OCI-M2 (cell line): ENCODE measurements around the gene SARDH.

Experiments used
- DNase-seq: peaks from one replicate; lab custom pipeline; 2025; ENCODE audit not compliant: unreplicated experiment; lab: John Stamatoyannopoulos, UW

SARDH gene

DNA sequence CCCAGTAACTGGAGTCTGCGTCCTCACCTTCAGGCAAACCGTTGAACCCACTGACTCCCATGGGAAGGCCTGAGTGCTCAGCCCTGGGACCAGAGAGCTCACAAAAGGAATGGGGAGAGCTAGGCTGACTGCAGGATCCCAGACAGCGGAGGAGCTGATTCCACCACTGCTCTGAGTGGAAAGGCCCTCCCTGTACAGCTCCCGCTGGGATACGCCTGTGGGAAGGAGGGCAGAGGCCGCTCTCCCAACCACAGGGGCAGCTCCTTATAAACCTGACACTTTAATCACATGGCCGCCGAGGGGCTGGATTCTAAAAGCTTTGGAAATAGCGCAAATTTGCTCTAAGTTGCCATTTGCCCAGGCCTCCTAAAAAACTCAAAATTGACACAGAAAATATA lies 64.9 kb downstream of the SARDH start:
- DNase-seq: no peak

DNA sequence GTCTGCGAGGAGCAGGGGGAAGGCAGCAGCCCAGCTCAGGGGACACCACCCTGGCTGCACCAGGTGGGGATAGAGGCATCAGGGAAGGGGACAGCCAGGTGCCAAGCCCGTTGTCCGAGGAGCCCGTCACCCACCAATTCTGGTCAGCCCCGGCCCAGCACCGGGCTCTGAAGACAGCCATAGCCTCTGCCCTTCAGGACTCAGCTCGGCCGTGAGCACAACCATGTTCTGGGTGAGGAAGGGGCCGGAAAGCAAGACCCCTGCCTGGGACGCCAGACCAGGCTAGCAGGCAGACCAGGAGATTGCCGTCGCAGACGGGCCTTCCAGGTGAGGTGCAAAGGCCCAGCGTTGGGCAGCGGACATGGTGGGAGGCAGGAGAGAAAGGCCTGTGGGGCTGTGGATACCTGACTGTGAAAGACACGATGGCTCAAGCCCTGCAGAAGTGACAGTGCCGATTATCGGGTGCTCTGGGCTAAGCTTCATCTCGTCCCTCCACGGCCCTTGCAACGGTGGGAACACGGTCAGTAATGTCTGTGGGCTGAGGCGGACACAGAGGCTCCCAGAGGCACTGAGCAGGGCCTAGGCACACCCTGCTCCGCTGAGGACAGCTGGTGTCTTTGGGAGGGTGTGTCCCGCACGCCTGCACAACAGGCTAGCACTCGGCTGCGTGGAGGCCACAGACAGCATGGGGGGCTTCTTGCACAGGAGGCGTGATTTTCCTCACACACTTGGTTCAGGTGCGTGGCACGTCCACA lies 65.5 kb downstream of the SARDH start:
- DNase-seq: no peak

DNA sequence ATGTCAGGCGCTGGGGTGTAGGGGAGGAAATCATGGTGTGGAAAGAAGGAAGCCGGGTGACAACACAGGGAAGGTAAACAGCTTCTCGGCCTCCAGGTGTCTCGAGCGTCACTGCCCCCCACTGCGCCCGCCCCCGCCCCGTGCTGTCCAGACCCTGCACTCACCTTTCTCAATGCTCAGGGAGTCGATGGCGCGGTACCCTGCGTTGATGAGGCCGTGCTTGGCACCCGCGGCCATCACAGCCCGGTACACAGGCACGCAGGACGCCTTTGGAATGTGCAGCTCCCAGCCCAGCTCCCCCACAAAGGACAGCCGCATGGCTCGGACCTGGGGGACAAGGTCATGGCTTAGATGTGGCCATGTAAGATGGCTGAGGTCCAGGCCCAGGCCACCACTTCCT lies 66.8 kb downstream of the SARDH start:
- no peak for DNase-seq

DNA sequence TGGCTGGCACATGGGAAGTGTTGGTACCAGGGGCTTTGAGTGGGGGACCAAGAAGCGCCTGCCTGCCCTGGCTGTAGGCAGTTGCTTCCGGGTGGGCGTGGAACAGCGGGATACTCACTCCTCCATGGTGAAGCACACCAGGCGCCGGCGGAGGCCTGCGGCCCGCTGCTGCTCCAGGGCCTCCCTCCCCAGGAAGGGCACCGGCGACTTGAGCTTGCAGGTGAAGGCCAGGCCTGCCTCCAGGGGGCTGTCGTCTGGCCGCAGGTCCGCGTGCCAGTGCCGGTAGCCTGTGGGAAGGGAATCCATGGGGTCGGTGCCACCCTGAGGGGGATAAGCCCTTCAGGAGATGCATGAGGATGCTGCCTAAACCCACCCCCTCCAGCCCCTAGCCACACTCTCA lies 67.7 kb downstream of the SARDH start:
- no peak for DNase-seq

DNA sequence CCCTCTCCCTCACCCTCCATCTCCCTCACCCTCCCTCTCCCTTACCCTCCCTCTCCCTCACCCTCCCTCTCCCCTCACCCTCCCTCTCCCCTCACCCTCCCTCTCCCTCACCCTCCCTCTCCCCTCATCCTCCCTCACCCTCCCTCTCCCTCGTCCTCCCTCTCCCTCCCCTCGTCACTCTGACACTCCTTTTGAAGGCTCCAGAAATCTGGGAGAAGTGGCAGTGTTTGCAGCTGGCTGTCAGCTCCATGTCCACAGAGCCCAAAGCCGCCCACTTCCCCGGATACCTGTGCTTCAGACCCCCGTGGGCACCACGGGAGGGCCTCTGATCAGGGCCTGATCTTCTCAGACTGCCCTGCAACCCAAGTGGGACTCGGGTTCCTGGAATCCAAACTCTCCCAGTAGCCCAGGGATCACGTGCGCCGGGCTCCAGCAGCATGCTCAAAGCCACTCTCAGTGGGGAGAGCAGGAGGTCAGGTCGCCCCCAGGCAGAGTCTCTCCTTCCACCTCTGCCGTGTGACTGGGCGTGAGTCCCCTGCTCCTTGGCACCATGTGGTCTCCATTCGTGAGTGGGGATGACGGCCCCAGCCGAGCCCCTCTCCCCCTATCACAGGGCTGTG lies 68.9 kb downstream of the SARDH start:
- DNase-seq: no peak

DNA sequence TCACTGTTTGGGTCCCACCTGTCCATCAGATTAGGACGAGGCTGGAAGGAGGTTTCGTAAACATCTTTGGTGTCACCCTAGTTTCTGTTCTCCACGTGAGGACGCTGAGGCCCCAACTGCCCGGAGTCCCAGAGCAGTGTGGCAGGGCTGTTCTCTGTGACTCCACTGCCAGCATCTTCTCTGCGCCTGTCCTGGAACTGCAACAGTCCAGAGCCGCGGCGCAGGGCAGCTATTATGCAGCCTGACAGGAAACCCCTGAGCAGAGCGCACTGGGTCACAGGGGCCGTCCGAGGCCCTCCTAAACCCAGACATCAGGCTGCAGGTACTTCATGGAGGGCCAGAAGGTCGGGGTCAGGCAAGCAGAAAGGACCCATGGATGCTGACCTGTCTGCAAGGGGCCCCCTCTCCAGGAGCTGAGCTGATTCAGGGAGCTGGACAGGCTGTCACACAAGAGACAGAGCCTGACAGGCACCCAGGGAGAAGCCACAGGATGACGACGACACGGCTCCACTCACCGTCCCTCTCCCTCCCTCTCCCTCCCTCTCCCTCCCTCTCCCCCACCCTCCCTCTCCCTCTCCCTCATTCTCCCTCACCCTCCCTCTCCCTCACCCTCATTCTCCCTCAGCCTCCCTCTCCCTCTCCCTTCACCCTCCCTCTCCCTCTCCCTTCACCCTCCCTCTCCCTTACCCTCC lies 70.2 kb downstream of the SARDH start:
- no peak for DNase-seq

DNA sequence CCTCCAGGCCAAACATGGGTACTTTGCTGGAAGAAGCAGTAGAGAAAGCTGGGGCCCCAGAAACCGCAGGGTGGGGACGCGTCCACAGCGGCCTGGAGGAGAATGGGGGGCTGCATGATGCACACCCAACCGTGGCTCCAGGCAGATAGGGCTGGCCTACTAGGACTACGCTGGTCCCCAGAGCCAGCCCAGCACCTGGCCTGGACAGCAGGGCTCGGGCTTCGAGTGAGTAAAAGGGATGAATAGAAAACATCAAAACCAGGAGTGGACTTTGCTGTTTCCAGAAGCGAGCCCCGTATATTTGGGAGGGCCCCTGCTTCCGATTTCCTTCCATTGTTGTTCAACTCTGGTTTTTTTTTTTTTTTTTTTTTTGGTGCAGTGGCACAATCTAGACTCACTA lies 71.3 kb downstream of the SARDH start:
- DNase-seq: no peak

DNA sequence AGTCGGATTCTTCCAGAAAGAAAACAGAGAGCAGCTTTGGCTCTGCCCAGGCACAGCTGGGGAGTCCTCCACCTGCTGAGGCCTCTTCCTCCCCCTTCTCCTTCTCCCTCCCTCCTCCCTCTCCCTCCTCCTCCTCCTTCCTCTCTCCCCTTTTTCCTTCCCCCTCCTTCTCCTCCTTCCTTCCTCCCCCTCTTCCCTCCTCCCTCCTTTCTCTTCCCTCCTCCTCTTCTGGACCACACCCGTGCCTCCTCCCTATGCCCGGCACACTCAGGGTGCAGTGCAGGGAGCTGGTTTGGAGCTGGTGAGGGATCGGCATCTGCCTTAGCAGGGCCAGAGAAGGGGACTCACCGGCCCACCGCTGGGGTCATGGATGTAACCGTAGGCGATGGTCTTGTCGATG lies 71.8 kb downstream of the SARDH start:
- no peak for DNase-seq

DNA sequence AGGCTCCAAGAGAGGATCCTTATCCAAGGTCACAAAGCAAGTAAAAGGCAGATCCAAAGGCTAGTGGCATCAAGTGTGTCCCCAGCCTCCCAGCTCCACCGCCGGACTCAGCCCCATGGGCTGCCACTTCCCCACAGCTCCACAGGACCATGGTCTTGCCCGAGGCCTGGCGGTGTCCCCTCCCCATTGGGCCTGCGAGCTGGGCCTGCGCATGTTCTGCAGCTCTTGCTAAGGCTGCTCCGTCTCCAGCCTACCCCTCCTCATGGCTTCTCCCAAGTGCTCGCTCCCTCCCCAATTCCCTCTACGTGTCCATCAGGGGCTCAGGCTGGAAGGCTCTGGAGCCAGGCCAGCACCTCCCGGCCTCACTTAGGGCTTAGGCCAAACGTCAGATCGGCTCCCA lies 72.6 kb downstream of the SARDH start:
- DNase-seq: no peak

DNA sequence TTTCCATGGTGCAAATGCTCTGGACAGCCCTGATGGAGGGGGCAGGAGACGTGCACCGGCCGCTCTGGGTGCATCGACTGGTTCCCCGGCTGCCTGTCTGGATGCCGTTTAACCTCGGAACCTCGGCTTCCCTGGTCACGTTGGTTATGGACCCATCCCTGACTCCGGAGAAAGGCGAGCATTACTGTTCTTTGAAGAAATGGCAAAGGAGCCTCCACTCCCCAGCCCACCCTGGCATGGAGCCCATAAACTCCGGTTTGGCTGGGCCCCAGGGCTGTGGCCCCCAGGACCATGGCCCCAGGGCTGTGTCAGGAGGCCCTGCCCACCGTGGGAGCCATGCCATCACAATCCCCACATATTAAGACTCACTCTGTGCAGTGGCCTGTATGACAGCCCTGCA lies 73.1 kb downstream of the SARDH start:
- no peak for DNase-seq

DNA sequence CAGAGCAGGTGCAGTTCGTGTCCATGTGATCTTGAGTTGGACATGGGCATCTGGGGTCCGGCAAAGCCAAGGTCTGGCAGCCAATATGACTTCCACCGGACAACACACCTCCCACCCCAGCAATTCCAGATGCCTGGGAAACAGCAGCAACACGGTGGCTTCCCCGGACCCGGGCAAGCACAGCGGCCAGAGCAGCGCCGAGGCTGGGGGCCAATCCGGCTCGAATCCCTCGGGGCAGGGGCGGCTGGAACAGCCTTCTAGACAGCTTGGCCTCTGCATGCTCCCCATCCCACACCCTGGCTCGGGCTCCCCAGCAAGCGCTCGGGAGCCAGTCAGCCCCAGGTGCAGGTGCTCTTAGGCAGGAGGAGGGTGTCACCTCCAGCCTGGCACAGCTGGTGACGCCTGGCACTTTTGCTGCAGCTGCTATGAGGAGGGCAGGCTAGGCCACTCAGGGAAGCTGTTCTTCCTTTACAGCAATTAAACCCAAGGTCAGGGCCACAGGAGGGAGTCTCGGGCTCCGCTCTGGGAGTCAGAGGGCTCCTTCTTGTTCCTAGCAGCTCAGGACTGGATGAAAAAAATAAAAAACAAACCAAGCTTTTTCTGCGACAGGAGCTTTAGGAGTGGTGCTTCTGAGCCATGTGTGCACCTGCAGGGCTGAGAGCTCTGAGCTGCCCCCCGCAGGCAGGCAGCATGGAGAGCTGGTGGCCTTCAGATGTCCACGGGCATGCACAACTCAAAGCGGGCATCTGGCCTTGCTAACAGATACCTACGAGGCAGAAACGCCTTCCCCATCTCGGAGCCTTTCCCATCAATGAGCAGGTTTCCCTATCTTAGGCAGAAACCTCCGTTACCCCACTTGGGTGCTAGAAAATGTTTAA lies 73.7 kb downstream of the SARDH start:
- no peak for DNase-seq

DNA sequence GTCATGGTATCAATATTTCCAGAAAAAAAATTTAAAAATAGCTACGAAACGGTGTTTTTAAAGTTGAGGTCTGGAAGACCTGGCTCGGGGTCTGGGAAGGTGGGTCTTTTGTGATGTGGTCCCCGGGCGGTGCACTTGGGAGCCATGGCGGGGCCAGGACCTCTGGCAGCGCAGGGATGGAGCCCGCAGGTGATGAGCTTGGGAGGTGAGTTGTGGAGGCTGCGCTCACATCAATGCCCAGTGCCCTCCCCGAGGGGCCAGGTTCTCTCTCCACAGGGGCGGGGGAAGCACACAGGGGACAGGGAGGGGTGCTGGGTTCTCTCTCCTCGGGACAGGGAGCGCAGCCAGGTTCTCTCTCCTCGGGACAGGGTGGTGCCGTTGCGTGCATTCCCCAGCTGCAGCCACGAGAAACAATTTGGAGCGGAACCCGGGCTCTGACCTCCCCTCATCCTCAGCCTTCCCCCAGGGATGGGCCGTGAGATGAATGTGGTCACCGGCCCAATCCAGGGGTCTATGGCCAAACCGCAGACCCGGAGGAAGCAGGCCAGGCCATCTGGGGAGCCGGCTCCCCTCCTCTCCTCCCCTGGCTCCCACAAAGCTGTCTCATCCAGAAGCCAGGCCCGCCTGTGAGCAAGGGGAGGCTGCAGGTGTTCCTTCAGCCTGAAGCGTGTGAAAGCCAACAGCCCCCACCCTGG lies 76.2 kb downstream of the SARDH start:
- no peak for DNase-seq

DNA sequence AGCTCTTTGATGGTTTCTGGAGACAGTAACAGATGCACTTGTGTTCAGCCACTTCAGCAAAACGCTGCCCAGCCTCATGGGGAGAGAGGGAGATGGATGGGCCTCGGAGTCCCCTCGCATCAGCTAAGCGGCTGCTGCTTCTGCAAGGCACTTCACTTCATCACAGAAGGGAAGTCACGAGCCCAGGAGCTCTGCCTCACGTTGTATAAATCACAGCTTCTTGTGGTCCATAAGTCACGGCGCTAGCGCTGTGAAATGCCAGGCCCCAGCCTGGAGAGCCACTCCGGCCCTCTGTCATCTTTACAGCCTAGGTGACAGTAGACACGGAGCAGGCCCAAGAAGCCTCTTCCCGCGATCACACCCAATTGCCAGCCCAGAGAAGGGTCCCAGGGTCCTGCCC lies 78.6 kb downstream of the SARDH start:
- no peak for DNase-seq

DNA sequence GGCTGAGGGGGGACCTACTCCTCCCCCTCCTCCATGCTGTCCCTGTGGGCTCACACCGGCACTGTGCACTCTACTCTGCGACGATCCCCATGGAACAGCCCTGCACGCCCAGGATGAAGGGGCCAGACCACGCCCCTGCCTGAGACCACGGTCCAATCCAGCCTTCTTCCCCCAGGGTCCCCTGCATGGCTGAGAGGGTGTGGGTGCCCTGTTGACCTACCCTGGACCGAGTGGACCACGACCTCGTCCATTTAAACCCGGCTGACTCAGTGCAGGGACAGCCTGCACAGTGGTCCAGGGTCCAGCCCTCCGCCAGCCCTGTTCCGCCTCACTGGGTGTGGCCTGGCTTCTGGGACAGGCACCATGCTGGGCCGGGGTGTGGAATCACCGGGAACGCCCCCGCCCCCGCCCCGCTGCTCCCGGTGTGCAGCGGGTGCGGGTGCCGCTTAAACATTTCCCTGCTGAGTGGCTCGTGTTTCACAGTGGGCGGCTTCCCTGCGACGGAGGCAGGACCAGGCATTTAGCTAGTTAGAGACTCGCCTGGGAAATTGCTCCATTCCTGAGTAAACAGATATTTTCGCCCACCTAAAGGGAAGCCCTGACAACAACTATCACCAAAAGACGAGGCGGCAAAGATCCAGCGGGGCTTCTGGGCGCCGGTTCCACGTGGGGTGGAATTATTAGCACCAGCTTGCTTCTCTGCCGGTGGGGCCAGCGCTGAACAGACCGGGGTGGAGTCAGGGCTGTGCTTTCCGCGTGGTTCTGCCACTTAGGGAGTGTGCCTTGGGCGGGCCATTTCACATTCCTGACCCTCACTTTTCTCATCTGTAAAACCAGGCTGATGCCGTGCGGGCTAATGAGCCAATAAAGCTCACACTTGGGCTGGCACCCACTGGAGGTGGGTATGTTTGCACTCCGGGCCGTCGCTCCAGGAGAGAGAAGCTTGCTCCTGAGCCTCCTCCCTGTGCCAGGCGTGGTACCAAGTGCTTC lies 79.4 kb downstream of the SARDH start:
- no peak for DNase-seq

DNA sequence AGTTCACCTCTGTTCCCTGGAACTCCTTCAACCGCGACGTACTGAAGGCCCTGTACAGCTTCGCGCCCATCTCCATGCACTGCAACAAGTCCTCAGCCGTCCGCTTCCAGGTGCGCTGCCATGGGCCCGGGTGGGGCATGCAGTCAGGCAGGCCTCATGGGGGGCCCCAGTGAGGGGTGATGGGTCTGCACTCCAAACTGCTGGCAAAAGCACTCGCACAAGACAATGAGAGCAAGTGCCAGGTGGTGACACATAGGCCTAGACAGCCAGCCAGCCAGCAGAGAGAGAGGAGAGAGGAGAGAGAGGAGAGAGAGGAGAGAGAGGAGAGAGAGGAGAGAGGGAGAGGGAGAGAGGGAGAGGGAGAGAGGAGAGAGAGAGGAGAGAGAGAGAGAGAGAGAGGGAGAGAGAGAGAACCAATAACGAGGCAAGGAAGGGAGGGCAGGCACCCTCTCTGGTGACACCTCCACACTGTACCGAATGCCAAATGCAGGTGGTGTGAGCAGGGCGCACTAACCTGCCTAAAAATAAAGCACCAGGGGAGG lies 81.0 kb downstream of the SARDH start:
- no peak for DNase-seq

DNA sequence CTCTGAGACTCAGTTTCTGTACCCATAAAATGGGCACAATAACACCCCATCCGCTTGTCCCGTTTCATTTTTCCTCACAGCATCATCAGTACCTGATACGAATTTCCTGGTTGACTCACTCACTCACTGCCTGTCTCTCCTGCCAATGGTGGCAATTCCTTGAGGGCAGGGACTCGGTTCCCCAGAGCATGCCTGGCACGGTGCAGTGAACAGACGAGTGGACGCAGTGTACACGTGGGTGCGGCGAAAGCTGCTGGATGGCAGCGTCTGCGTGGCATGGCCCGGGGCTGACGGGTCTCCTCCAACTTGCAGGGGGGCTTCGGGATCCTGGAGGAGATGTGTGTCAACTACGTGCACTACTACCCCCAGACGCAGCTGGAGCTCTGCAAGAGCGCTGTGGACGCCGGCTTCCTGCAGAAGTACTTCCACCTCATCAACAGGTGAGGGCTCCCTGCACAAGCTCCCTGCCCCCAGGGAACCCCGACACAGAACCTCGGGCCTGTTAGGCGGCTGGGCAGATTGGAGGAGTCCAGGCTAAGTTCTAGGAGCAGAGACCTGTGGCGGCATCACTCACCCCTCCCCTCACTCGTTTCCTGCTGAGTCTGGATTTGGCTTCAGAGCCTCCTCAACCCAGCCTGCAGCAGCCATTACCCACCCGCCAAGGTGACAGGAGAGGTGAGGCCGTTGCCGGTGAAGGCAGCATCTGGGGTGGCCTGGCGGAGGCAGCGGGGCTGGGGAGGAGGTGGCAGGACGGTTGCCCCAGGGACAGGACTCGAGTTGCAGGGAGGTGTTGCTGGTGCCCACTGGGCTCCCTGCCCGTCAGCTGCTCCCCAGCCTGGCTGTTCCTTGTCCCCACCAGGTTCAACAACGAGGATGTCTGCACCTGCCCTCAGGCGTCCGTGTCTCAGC lies 81.7 kb downstream of the SARDH start:
- DNase-seq: no peak

DNA sequence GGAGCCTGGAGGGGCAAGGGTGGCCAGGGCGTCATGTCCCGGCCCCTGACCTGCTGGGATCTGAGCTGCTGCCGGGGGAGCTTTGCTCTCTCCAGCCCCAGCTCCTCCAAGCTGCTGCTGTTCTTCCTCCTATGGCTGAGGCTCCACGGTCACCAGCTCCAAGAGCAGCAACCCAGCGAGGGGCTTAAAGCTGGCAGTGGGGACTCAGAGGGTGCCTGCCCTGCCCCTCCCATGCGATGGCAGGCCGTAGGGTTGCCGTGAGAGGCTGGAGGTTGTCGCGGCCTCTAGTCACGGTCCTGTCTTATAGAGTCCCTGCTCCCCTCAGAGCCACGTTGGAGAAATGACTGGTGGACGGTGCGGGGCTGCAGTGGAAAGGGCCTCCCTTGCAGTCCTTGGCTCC lies 82.5 kb downstream of the SARDH start:
- DNase-seq: no peak
